Measurements from ENCODE around the gene MCFD2.

- TF ChIP-seq POLR2A (IDR thresholded peaks at IDR 0.05; ENCODE audit: low read depth, low read length) (no peak), POU2F2 (IDR thresholded peaks at IDR 0.05; ENCODE audit: low read depth, low read length) (no peak), TAF1 (IDR thresholded peaks at IDR 0.05; ENCODE audit: low read depth, low read length) (no peak), POLR2AphosphoS5 (IDR thresholded peaks at IDR 0.05; ENCODE audit: low read depth, low read length) (no peak)
Measured at GRCh38 chr2:46956981-46957531, 41.5 kb upstream of the MCFD2 start.
